GM19023 (cell line): ENCODE results near the gene ZNF544.
"Not testable (repeated sequence)": the region's sequence is repeated elsewhere in the genome, so short reads cannot be mapped to it uniquely, and the experiment has no call there.

Experiments used
- ATAC-seq: cut with Tn5 transposase; IDR thresholded peaks from one replicate; pipeline ENCODE4 v1.9.1; 2021; ENCODE audit warnings: mild to moderate bottlenecking, moderate library complexity; ENCODE audit not compliant: unreplicated experiment

The ZNF544 gene

DNA sequence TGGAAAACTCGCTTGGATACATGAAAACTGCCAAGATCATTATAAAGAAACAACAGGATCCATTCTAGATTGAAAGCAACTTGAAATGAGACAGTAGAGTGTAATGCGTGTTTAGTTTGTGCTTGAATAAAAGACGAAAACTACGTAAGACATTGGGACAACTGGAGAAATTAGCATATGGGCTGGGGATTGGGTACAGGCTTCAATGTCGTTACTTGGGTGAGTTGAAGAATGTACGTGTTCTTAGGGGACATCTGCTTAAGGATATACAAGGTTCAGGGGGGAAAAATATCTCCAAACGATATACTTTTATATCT lies 76.0 kb downstream of the ZNF544 start:
- no peak for ATAC-seq

DNA sequence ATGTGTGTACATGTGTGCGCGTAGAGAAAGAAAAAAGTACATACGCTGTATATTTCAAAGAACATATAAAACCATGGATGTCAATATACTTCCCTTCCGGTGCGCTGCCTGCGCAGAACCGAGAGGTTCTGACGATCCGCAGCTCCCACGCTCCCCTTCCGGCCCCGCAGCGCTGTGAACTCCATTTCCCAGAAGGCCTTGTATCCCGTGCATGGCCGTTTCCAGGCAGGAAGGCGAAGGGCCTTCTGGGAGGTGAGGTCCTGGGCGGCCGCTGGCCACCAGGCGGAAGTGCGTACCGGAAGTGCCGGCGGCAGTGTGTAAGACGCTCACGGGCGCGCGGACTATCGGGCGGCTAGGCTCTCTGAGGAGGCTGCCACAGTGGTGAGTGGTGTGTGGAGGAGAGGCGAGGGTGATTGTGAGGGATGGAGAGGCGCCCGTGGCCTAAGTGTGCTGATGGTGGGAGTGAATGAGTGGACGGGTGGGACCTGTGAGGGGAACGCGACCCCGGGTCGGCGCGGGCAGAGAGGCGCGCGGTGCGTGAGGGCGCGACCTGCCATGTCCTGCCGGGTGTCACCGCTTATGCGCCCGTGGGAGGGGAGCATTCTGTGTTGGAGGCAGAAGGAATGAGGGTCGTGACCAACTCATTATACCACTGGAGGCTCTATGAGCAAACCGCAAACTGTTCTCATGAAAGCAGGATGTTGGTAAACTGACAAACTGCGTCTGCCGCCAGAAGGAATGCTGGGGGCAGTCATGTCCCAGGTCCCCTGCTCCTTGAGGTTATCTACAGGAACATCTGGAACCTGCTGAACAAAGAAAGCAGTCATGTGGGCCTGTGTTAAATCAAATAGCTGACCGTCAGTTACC lies 76.6 kb downstream of the ZNF544 start, which contains the start of gene ERVK3-1:
ERVK3-1 (plus strand) TSS at position 313 of the 867 bp plus-strand sequence. CDS start 6,792 bp downstream, outside the sequence.
- peak; percentile 96 for ATAC-seq

DNA sequence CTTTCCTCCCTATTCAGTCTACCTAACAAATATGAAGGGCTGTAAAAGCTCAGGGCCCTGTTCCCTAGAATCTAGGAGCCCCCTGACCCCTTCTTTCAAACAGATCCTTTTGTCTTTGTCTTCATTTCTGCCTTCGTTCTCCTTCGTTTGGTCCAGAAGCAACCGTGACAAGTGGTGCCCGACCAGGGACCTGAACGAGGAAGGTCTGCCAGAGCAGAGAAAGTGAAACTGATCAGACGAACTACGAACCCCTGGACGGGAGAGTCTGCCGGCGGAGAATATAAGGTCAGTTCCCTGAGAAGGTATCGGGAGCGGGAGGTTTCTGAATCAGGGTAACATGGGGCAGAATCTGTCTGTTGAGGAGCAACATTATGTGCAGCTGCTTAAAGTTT lies 77.2 kb downstream of the ZNF544 start:
- no peak for ATAC-seq

DNA sequence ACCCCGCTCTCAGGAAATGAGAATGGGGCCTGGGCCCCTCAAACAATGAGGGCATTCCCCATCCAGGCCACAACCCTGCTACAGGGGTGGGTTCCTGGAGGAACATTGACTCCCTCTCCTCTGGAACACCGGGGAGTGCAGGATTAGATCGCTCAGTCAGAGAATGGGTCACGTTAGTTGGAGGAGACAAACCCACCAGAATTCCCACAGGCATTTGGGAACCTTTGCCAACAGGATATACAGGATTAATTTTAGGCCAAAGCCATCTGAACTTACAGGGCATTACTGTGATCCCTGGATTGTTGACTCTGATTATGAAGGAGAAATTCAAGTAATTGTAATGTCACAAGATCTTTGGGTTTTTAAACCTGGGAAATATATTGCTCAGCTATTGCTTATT lies 79.0 kb downstream of the ZNF544 start:
- no peak for ATAC-seq

DNA sequence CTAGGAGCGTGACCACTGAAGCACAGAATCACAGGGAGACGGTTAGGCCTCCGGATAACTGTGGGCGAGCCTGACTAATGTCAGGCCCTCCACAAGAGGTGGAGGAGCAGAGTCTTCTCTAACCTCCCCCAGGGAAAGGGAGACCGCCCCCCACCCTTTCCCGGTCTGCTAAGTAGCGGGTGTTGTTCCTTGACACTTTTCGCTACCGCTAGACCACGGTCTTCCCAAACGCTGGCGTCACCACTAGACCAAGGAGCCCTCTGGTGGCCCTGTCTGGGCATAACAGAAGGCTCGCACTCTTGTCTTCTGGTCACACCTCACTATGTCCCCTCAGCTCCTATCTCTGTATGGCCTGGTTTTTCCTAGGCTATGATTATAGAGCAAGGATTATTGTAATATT lies 82.0 kb downstream of the ZNF544 start:
- not testable (repeated sequence) for ATAC-seq

DNA sequence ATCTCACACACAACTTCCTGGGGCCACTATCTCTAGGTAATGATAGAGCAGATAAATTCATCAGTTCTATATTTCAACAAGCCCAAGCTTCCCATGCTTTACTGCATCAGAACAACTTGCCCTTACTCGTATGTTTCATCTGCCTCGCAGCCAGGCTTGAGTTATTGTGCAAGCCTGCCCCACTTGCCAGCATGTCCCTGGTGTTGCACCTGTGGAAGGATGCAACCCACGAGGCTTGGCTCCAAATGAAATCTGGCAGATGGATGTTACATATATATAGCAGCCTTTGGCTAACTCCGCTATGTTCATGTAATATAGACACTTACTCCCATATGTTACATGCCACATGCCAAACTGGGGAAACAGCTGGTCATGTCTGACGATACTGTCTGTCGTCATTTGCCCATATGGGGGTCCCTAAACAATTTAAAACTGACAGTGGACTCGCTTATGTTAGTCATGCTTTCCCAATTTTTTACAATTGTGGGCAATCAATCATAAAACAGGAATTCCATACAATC lies 82.7 kb downstream of the ZNF544 start:
- ATAC-seq: no peak
